Activated T-helper 1 cell treated with anti-CD3 and anti-CD28 coated beads, Interleukin-12 subunit alpha, Interleukin-12 subunit beta, Interleukin-2, Interleukin-4 antibody, amounts not matched to agents 30 ng/mL and 10 ng/mL and 1 ng/mL, durations not matched to agents 14 hours and 24 hours and 36 hours (primary cell): ENCODE results near the gene LCN12. TPM values are rescaled to one million over a fixed set of nuclear protein-coding genes. Genes with fewer than 3 reads are reported as not detected.

ENCODE experiments used
- DNase-seq: peaks from one replicate; pipeline ENCODE4 v3.0.0; 2021; ENCODE audit warnings: low spot score
- H3K27ac Mint-ChIP-seq: one replicate; pipeline ENCODE4 v1.8.0; 2021; ENCODE audit warnings: mild to moderate bottlenecking, mixed read lengths
- H3K27me3 Mint-ChIP-seq: one replicate; pipeline ENCODE4 v1.8.0; 2022; ENCODE audit warnings: mild to moderate bottlenecking, moderate library complexity, mixed read lengths; ENCODE audit not compliant: insufficient read depth
- H3K36me3 Mint-ChIP-seq: one replicate; pipeline ENCODE4 v1.8.0; 2021; ENCODE audit warnings: low read depth, mixed read lengths
- H3K4me1 Mint-ChIP-seq: one replicate; pipeline ENCODE4 v1.8.0; 2021; ENCODE audit warnings: low read depth, mixed read lengths
- H3K4me3 Mint-ChIP-seq: one replicate; pipeline ENCODE4 v1.8.0; 2021; ENCODE audit warnings: mild to moderate bottlenecking, moderate library complexity, mixed read lengths
- H3K9me3 Mint-ChIP-seq: one replicate; pipeline ENCODE4 v1.8.0; 2021; ENCODE audit warnings: mixed read lengths
- intact Hi-C: fragments of 100-400 bp; cut with micrococcal nuclease; formaldehyde crosslinking; loops from one replicate; pipeline ENCODE4 v1.15.1; 2024
- total RNA-seq: library from RNA; stranded (reverse); gene quantifications from 2 replicates; pipeline ENCODE4 v1.2.3, GENCODE V29; 2022

Gene LCN12
- total RNA-seq, 1 donor from 2014 or later: 1.9 TPM

- Mint-ChIP-seq H3K9me3 (peaks cover 9% of the 10 kb centered on the region), H3K27ac (no peak overlapping the region), H3K4me1 (peaks cover 4% of the 10 kb centered on the region), H3K27me3 (no peaks in the 10 kb centered on the region), H3K36me3 (no peaks in the 10 kb centered on the region), H3K4me3 (no peak overlapping the region)
- intact Hi-C loops: no loop called here
- DNase-seq: no peak
These were observed 8.3 kb downstream of the LCN12 start for GRCh38 chr9:136960212-136960937.

- H3K9me3 Mint-ChIP-seq: peaks cover 9% of the 10 kb centered on the region
- intact Hi-C loops: no loop called here
- H3K36me3 Mint-ChIP-seq: no peaks in the 10 kb centered on the region
- H3K4me1 Mint-ChIP-seq: peaks cover 9% of the 10 kb centered on the region
- H3K4me3 Mint-ChIP-seq: no peak overlapping the region
- H3K27me3 Mint-ChIP-seq: no peaks in the 10 kb centered on the region
- no peak overlapping the region for H3K27ac Mint-ChIP-seq
- DNase-seq: no peak
These were observed 8.8 kb downstream of the LCN12 start for GRCh38 chr9:136960938-136961275.

- Mint-ChIP-seq H3K9me3 (peaks cover 5% of the 10 kb centered on the region), H3K36me3 (no peaks in the 10 kb centered on the region), H3K27me3 (no peaks in the 10 kb centered on the region), H3K27ac (no peak overlapping the region), H3K4me1 (peaks cover 14% of the 10 kb centered on the region), H3K4me3 (no peak overlapping the region)
- DNase-seq: no peak
- intact Hi-C loops: no loop called here
These were observed 9.4 kb downstream of the LCN12 start for GRCh38 chr9:136961279-136962065.

- Mint-ChIP-seq H3K27me3 (peaks cover 3% of the 10 kb centered on the region), H3K4me3 (no peak overlapping the region), H3K9me3 (no peaks in the 10 kb centered on the region), H3K36me3 (no peaks in the 10 kb centered on the region), H3K27ac (no peak overlapping the region), H3K4me1 (peaks cover 15% of the 10 kb centered on the region)
- intact Hi-C loops: no loop called here
- no peak for DNase-seq
These were observed 10.1 kb downstream of the LCN12 start for GRCh38 chr9:136962163-136962562.

DNA sequence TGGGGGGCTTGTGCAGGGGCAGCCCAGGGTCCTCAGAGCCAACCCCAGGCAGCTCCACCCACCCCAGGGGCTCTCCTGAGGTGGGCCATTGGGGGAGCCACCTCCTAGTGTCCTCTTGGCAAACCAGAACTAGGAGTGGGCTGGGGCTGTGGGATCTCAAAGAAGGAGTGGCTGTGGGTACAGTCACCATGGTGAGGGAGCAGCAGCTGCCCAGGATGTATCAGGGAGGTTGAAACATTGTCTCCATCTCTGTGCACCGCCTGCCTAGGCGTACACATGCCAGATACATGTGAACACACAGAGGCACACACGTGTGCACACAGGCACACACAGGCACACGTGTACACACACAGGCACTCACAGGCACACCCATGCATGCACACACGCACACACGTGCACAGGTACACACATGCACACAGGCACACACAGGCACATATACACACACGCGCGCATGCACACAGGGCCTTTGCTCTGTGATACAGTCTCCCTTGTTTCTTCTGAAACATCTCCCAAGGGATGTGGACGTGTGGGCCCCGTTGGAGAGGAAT is 10.7 kb downstream of the LCN12 start:
- H3K9me3 Mint-ChIP-seq: no peaks in the 10 kb centered on the region
- no peak overlapping the region for H3K27ac Mint-ChIP-seq
- intact Hi-C loops: no loop called here
- H3K4me3 Mint-ChIP-seq: no peak overlapping the region
- H3K36me3 Mint-ChIP-seq: no peaks in the 10 kb centered on the region
- no peak for DNase-seq
- peaks cover 5% of the 10 kb centered on the region for H3K27me3 Mint-ChIP-seq
- peaks cover 15% of the 10 kb centered on the region for H3K4me1 Mint-ChIP-seq

- Mint-ChIP-seq H3K9me3 (no peaks in the 10 kb centered on the region), H3K4me1 (peaks cover 15% of the 10 kb centered on the region), H3K27ac (no peak overlapping the region), H3K36me3 (no peaks in the 10 kb centered on the region), H3K27me3 (peaks cover 5% of the 10 kb centered on the region), H3K4me3 (no peak overlapping the region)
- DNase-seq: no peak
- intact Hi-C loops: no loop called here
These were observed 11.3 kb downstream of the LCN12 start for GRCh38 chr9:136963341-136963740.

- no peak for DNase-seq
- intact Hi-C loops: no loop called here
- peaks cover 15% of the 10 kb centered on the region for H3K4me1 Mint-ChIP-seq
- H3K27ac Mint-ChIP-seq: no peak overlapping the region
- H3K36me3 Mint-ChIP-seq: no peaks in the 10 kb centered on the region
- H3K27me3 Mint-ChIP-seq: peaks cover 5% of the 10 kb centered on the region
- H3K9me3 Mint-ChIP-seq: no peaks in the 10 kb centered on the region
- H3K4me3 Mint-ChIP-seq: no peak overlapping the region
These were observed 11.7 kb downstream of the LCN12 start for GRCh38 chr9:136963751-136964150.

GRCh38 chr9:136964171-136964689 is 12.2 kb downstream of the LCN12 start:
- H3K4me1 Mint-ChIP-seq: peaks cover 15% of the 10 kb centered on the region
- peaks cover 5% of the 10 kb centered on the region for H3K27me3 Mint-ChIP-seq
- no peak overlapping the region for H3K27ac Mint-ChIP-seq

GRCh38 chr9:136964833-136965422 is 12.9 kb downstream of the LCN12 start:
- intact Hi-C loops: no loop called here
- no peak overlapping the region for H3K27ac Mint-ChIP-seq
- H3K9me3 Mint-ChIP-seq: no peaks in the 10 kb centered on the region
- no peak overlapping the region for H3K4me3 Mint-ChIP-seq
- H3K27me3 Mint-ChIP-seq: peaks cover 5% of the 10 kb centered on the region
- peaks cover 15% of the 10 kb centered on the region for H3K4me1 Mint-ChIP-seq
- no peaks in the 10 kb centered on the region for H3K36me3 Mint-ChIP-seq
- no peak for DNase-seq

More at GRCh38 chr9:136964171-136964689, 12.2 kb downstream of the LCN12 start:
- H3K9me3 Mint-ChIP-seq: no peaks in the 10 kb centered on the region
- no peak overlapping the region for H3K4me3 Mint-ChIP-seq
- intact Hi-C loops: no loop called here
- no peaks in the 10 kb centered on the region for H3K36me3 Mint-ChIP-seq
- no peak for DNase-seq

GRCh38 chr9:136965771-136966484 is 13.9 kb downstream of the LCN12 start:
- DNase-seq: no peak
- Mint-ChIP-seq H3K27ac (peak overlapping the region; percentile 69), H3K9me3 (no peaks in the 10 kb centered on the region), H3K36me3 (no peaks in the 10 kb centered on the region), H3K4me3 (peak overlapping the region; percentile 48), H3K4me1 (peaks cover 15% of the 10 kb centered on the region), H3K27me3 (peaks cover 5% of the 10 kb centered on the region)
- intact Hi-C loops: no loop called here

GRCh38 chr9:136968333-136969127 is 16.5 kb downstream of the LCN12 start:
- Mint-ChIP-seq H3K4me1 (peaks cover 15% of the 10 kb centered on the region), H3K4me3 (no peak overlapping the region), H3K27me3 (peaks cover 5% of the 10 kb centered on the region), H3K36me3 (no peaks in the 10 kb centered on the region), H3K9me3 (no peaks in the 10 kb centered on the region), H3K27ac (no peak overlapping the region)
- intact Hi-C loops: no loop called here
- DNase-seq: no peak

DNA sequence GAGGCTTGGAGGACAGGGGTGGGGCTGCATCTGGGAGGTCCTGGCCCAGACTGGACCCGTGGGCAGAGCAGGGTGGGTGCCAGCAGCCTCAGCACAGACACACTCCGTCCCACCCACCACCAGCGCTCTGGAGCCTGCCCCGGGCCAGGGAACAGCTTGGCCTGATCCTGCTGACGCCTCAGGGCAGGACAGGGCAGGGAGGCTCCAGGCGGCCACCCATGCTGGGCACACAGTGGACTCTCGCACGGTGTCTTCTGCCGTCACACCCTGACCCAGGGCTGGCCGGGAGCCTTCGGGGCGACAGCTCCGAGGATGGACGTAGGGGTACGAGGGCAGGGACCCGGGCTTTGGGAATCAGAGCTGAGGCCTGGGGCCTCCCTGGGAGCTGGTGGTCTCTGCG is 17.1 kb downstream of the LCN12 start:
- Mint-ChIP-seq H3K27me3 (peaks cover 5% of the 10 kb centered on the region), H3K36me3 (no peaks in the 10 kb centered on the region), H3K9me3 (no peaks in the 10 kb centered on the region), H3K27ac (no peak overlapping the region), H3K4me1 (peaks cover 15% of the 10 kb centered on the region), H3K4me3 (no peak overlapping the region)
- DNase-seq: no peak
- intact Hi-C loops: no loop called here
